DMS53 (cell line): Measurements from ENCODE around the gene GOLGA6L6.
"Not testable (repeated sequence)": the region's sequence is repeated elsewhere in the genome, so short reads cannot be mapped to it uniquely, and the experiment has no call there.

ENCODE experiments used
- DNase-seq: peaks from one replicate; lab custom pipeline; 2025; lab: John Stamatoyannopoulos, UW

Gene GOLGA6L6

GRCh38 chr15:20541700-20542099 is at the start of gene GOLGA6L6:
GOLGA6L6 (minus strand) TSS chr15:20541800; CDS start chr15:20541709, 91 bp downstream.
- not testable (repeated sequence) for DNase-seq

GRCh38 chr15:20590069-20590468 is 48.5 kb upstream of the GOLGA6L6 start:
- DNase-seq: not testable (repeated sequence)

- DNase-seq: not testable (repeated sequence)
These were observed 45.2 kb upstream of the GOLGA6L6 start for GRCh38 chr15:20586821-20587220.

GRCh38 chr15:20582726-20583115 is 41.1 kb upstream of the GOLGA6L6 start:
- not testable (repeated sequence) for DNase-seq

GRCh38 chr15:20582109-20582725 is 40.6 kb upstream of the GOLGA6L6 start:
- DNase-seq: not testable (repeated sequence)

- DNase-seq: not testable (repeated sequence)
These were observed 39.9 kb upstream of the GOLGA6L6 start for GRCh38 chr15:20581261-20582108.

GRCh38 chr15:20579662-20580061 is 38.1 kb upstream of the GOLGA6L6 start:
- DNase-seq: not testable (repeated sequence)

GRCh38 chr15:20551289-20551688 is 9.7 kb upstream of the GOLGA6L6 start:
- DNase-seq: not testable (repeated sequence)

GRCh38 chr15:20505926-20506658 is 35.5 kb downstream of the GOLGA6L6 start:
- DNase-seq: not testable (repeated sequence)

GRCh38 chr15:20502839-20503238 is 38.8 kb downstream of the GOLGA6L6 start:
- not testable (repeated sequence) for DNase-seq

GRCh38 chr15:20501512-20502222 is 39.9 kb downstream of the GOLGA6L6 start:
- DNase-seq: not testable (repeated sequence)

- not testable (repeated sequence) for DNase-seq
These were observed 43.8 kb downstream of the GOLGA6L6 start for GRCh38 chr15:20497781-20498180.

- not testable (repeated sequence) for DNase-seq
These were observed 48.6 kb downstream of the GOLGA6L6 start for GRCh38 chr15:20493035-20493434.

GRCh38 chr15:20492598-20492997 is 49.0 kb downstream of the GOLGA6L6 start:
- not testable (repeated sequence) for DNase-seq

GRCh38 chr15:20489320-20489719 is 52.3 kb downstream of the GOLGA6L6 start:
- DNase-seq: not testable (repeated sequence)
